K562 (cell line): ENCODE measurements around the gene IARS1. TPM values are rescaled to one million over a fixed set of nuclear protein-coding genes. Genes with fewer than 3 reads are reported as not detected.

Source experiments
- ARID2 ChIP-seq: fragments of 450-650 bp; IDR thresholded peaks from 2 replicates; pipeline ENCODE4 v1.6.1; 2017; ENCODE audit warnings: antibody characterized with exemption, mild to moderate bottlenecking
- ATF4 ChIP-seq: fragments of 450-650 bp; formaldehyde crosslinking; IDR thresholded peaks from 2 replicates; pipeline ENCODE4 v1.4.0; 2022; ENCODE audit warnings: mild to moderate bottlenecking, moderate library complexity
- CHD1 ChIP-seq: fragments of 200-600 bp; sonication (generic); IDR thresholded peaks from one replicate; pipeline ENCODE4 v1.6.1; 2012; ENCODE audit warnings: mild to moderate bottlenecking, moderate library complexity, low read length, inconsistent platforms
- CTBP1 ChIP-seq: fragments of 450-650 bp; IDR thresholded peaks from 2 replicates; pipeline ENCODE4 v1.6.1; 2016; ENCODE audit warnings: borderline replicate concordance
- CXXC5 ChIP-seq: fragments of 250-450 bp; sonication (Bioruptor Pico); IDR thresholded peaks from 2 replicates; pipeline ENCODE4 v1.8.0; 2022; ENCODE audit warnings: inconsistent platforms, mild to moderate bottlenecking, moderate library complexity
- EGR1 ChIP-seq: fragments of 450-650 bp; conservative IDR thresholded peaks from 2 replicates; pipeline ENCODE4 v1.6.1; 2017; ENCODE audit warnings: mild to moderate bottlenecking
- FOXK1 ChIP-seq: sonication (generic); formaldehyde crosslinking; IDR thresholded peaks from 2 replicates; pipeline ENCODE4 v1.8.0; 2022; ENCODE audit warnings: missing genetic modification reagents, mild to moderate bottlenecking, borderline replicate concordance
- HDAC1 ChIP-seq, 2 experiments: fragments of 450-650 bp; IDR thresholded peaks; 2 replicates each; pipeline ENCODE4 v1.6.1; 2016 to 2017; ENCODE audit warnings: inconsistent platforms in 1 of 2, mild to moderate bottlenecking in 1 of 2, moderate library complexity in 1 of 2
- HMG20B ChIP-seq: fragments of 250-450 bp; sonication (Bioruptor Pico); IDR thresholded peaks from 2 replicates; pipeline ENCODE4 v1.5.0; 2021; ENCODE audit warnings: mild to moderate bottlenecking
- KAT2B ChIP-seq: IDR thresholded peaks from one replicate; pipeline ENCODE4 v1.6.1; 2012; ENCODE audit warnings: low read depth, mild to moderate bottlenecking, control low read depth, inconsistent platforms, low read length, moderate library complexity
- KAT7 ChIP-seq: sonication (generic); formaldehyde crosslinking; IDR thresholded peaks from 2 replicates; pipeline ENCODE4 v1.8.0; 2022; ENCODE audit warnings: missing genetic modification reagents, mild to moderate bottlenecking, borderline replicate concordance
- KAT8 ChIP-seq: fragments of 450-650 bp; IDR thresholded peaks from 2 replicates; pipeline ENCODE4 v1.6.1; 2016; ENCODE audit warnings: low read depth, mild to moderate bottlenecking
- MTF1 ChIP-seq: fragments of 250-450 bp; sonication (Bioruptor Pico); IDR thresholded peaks from 2 replicates; pipeline ENCODE4 v1.9.0; 2021; ENCODE audit warnings: moderate library complexity, mild to moderate bottlenecking, inconsistent platforms, borderline replicate concordance
- MYNN ChIP-seq, 2 experiments: sonication (generic); formaldehyde crosslinking in 1 of 2; IDR thresholded peaks; 2 replicates each; pipeline versions ENCODE4 v1.5.0 to v1.6.1; 2016 to 2020; ENCODE audit warnings: antibody characterized with exemption in 1 of 2, missing genetic modification reagents in 1 of 2
- NFATC3 ChIP-seq: fragments of 450-650 bp; IDR thresholded peaks from 2 replicates; pipeline ENCODE4 v1.6.1; 2017; ENCODE audit warnings: mild to moderate bottlenecking
- PML ChIP-seq: IDR thresholded peaks from 2 replicates; pipeline ENCODE4 v1.6.1; 2012; ENCODE audit warnings: low read length, inconsistent platforms
- RBFOX2 ChIP-seq: fragments of 200-400 bp; formaldehyde crosslinking; IDR thresholded peaks from 2 replicates; pipeline ENCODE4 v1.6.1; 2017; ENCODE audit warnings: low read depth, mild to moderate bottlenecking, low read length, moderate library complexity
- RNF2 ChIP-seq: sonication (generic); IDR thresholded peaks from 2 replicates; pipeline ENCODE4 v1.6.1; 2016
- SIRT6 ChIP-seq: IDR thresholded peaks from one replicate; pipeline ENCODE4 v1.6.1; 2012; ENCODE audit warnings: low read depth, mild to moderate bottlenecking, control low read depth, inconsistent platforms, low read length, moderate library complexity
- SMARCE1 ChIP-seq: fragments of 450-650 bp; IDR thresholded peaks from 2 replicates; pipeline ENCODE4 v1.7.1; 2016; ENCODE audit warnings: mild to moderate bottlenecking
- SP2 ChIP-seq: IDR thresholded peaks from 2 replicates; pipeline ENCODE4 v1.6.1; 2011; ENCODE audit warnings: mild to moderate bottlenecking, low read depth, low read length, moderate library complexity; ENCODE audit not compliant: poor library complexity, severe bottlenecking; ENCODE audit errors: extremely low read depth
- SPI1 ChIP-seq: IDR thresholded peaks from 2 replicates; pipeline ENCODE4 v1.6.1; 2011; ENCODE audit warnings: low read depth, low read length, control low read depth, borderline replicate concordance
- ZNF445 ChIP-seq: fragments of 250-450 bp; sonication (Bioruptor Pico); IDR thresholded peaks from 2 replicates; pipeline ENCODE4 v1.4.0; 2020; ENCODE audit warnings: low read depth, mild to moderate bottlenecking, moderate library complexity
- polyA plus RNA-seq, 8 experiments: library from polyadenylated mRNA; depleted of rRNA in 4 of 8; stranded (reverse) in 5 of 8; unstranded in 3 of 8; fragments of >200 nt; fragmentation: Nextera tagmentation in 2 of 8; fragmentation: Illumina TruSeq in 1 of 8; extraction: Ambion mirVana in 2 of 8; extraction: Trizol in 1 of 8; gene quantifications; 2 replicates each; pipeline versions ENCODE4 v1.2.1 to v1.2.3, GENCODE V29; 2011 to 2014; ENCODE audit warnings: inconsistent platforms in 1 of 8, missing spikeins in 1 of 8
- total RNA-seq, 7 experiments: library from RNA; depleted of rRNA in 6 of 7; stranded (reverse); fragments of >200 nt in 6 of 7; fragmentation: Illumina TruSeq in 2 of 7; extraction: Trizol in 2 of 7; gene quantifications; 2 replicates each; pipeline versions ENCODE4 v1.2.1 to v1.2.3, GENCODE V29; 2011 to 2021; ENCODE audit warnings: low replicate concordance in 1 of 7
- TF ChIP-seq, protein P1 (sequence below): fragments of 450-650 bp; IDR thresholded peaks from 2 replicates; pipeline ENCODE4 v1.6.1; 2016; ENCODE audit warnings: borderline replicate concordance
- TF ChIP-seq, protein P2 (sequence below): fragments of 450-650 bp; formaldehyde crosslinking; conservative IDR thresholded peaks from 2 replicates; pipeline ENCODE4 v1.4.0; 2022; ENCODE audit warnings: mild to moderate bottlenecking, missing genetic modification characterization
- TF ChIP-seq, protein P3 (sequence below): sonication (generic); formaldehyde crosslinking; IDR thresholded peaks from 2 replicates; pipeline ENCODE4 v1.8.1; 2022; ENCODE audit warnings: missing genetic modification reagents

The IARS1 gene
- total and polyA plus RNA-seq, 9 of the 15 experiments (the other 6 are each of a cell fraction or from before 2014, with no cell fraction given), result 119 to 371 (median 234) TPM

- no peak for TF ChIP-seq KAT2B
- TF ChIP-seq RBFOX2, result peak; percentile 0
- TF ChIP-seq NFATC3, result no peak
- TF ChIP-seq EGR1, result no peak
- TF ChIP-seq, protein P1, sequence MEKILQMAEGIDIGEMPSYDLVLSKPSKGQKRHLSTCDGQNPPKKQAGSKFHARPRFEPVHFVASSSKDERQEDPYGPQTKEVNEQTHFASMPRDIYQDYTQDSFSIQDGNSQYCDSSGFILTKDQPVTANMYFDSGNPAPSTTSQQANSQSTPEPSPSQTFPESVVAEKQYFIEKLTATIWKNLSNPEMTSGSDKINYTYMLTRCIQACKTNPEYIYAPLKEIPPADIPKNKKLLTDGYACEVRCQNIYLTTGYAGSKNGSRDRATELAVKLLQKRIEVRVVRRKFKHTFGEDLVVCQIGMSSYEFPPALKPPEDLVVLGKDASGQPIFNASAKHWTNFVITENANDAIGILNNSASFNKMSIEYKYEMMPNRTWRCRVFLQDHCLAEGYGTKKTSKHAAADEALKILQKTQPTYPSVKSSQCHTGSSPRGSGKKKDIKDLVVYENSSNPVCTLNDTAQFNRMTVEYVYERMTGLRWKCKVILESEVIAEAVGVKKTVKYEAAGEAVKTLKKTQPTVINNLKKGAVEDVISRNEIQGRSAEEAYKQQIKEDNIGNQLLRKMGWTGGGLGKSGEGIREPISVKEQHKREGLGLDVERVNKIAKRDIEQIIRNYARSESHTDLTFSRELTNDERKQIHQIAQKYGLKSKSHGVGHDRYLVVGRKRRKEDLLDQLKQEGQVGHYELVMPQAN, result peak; percentile 63; the same call in 1 of the 2 replicates
- TF ChIP-seq ATF4 (CRISPR knock-in tag), result no peak
- no peak for TF ChIP-seq ARID2
- no peak for TF ChIP-seq MTF1
- TF ChIP-seq SP2, result no peak
- no peak for TF ChIP-seq SIRT6
- no peak for TF ChIP-seq MYNN (IDR thresholded peaks at IDR 0.05)
- no peak for TF ChIP-seq MYNN (CRISPR knock-in tag; IDR thresholded peaks at IDR 0.05)
- 0 out of 2 replicates have a peak, but pooled peaks have one; percentile 2 for TF ChIP-seq KAT7 (CRISPR knock-in tag)
- TF ChIP-seq SMARCE1, result no peak
- peak in 1 of 2 experiments; percentile 90; a peak in 1 of 4 replicates for TF ChIP-seq HDAC1 (IDR thresholded peaks at IDR 0.05)
- peak; percentile 78 for TF ChIP-seq CHD1
- TF ChIP-seq CTBP1, result peak; percentile 91; the same call in 1 of the 2 replicates
- TF ChIP-seq PML, result no peak
- TF ChIP-seq CXXC5 (CRISPR knock-in tag), result peak; percentile 33
- no peak for TF ChIP-seq FOXK1 (CRISPR knock-in tag)
- no peak; the same call in 1 of the 2 replicates for TF ChIP-seq RNF2
- no peak for TF ChIP-seq KAT8
- TF ChIP-seq, protein P2, sequence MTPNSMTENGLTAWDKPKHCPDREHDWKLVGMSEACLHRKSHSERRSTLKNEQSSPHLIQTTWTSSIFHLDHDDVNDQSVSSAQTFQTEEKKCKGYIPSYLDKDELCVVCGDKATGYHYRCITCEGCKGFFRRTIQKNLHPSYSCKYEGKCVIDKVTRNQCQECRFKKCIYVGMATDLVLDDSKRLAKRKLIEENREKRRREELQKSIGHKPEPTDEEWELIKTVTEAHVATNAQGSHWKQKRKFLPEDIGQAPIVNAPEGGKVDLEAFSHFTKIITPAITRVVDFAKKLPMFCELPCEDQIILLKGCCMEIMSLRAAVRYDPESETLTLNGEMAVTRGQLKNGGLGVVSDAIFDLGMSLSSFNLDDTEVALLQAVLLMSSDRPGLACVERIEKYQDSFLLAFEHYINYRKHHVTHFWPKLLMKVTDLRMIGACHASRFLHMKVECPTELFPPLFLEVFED, result no peak
- TF ChIP-seq ZNF445, result no peak
- no peak for TF ChIP-seq HMG20B (CRISPR knock-in tag)
- TF ChIP-seq, protein P3, sequence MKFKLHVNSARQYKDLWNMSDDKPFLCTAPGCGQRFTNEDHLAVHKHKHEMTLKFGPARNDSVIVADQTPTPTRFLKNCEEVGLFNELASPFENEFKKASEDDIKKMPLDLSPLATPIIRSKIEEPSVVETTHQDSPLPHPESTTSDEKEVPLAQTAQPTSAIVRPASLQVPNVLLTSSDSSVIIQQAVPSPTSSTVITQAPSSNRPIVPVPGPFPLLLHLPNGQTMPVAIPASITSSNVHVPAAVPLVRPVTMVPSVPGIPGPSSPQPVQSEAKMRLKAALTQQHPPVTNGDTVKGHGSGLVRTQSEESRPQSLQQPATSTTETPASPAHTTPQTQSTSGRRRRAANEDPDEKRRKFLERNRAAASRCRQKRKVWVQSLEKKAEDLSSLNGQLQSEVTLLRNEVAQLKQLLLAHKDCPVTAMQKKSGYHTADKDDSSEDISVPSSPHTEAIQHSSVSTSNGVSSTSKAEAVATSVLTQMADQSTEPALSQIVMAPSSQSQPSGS (CRISPR knock-in tag), result no peak
- peak; percentile 70; the same call in 1 of the 2 replicates for TF ChIP-seq SPI1
These were observed 32.5 kb upstream of the IARS1 start (continued) for GRCh38 chr9:92325991-92326500.
